Subcutaneous abdominal adipose tissue (tissue), 5 donors: ENCODE data around the gene IL10RB.

Source experiments
- H3K27ac ChIP-seq: one replicate; pipeline ENCODE4 v1.7.0; 2013; ENCODE audit warnings: low read depth, mild to moderate bottlenecking, inconsistent platforms, low read length, moderate library complexity
- H3K27me3 ChIP-seq, 5 donors: one replicate each; pipeline ENCODE4 v1.7.0; 2013; ENCODE audit warnings: low read length in 5 of 5, inconsistent platforms in 1 of 5; ENCODE audit not compliant: control insufficient read depth in 5 of 5, insufficient read depth in 4 of 5
- H3K36me3 ChIP-seq, 5 donors: one replicate each; pipeline ENCODE4 v1.7.0; 2013; ENCODE audit warnings: low read length in 5 of 5; ENCODE audit not compliant: control insufficient read depth in 5 of 5, insufficient read depth in 5 of 5
- H3K4me1 ChIP-seq, 5 donors: one replicate each; pipeline ENCODE4 v1.7.0; 2013; ENCODE audit warnings: low read length in 5 of 5, mild to moderate bottlenecking in 3 of 5, moderate library complexity in 1 of 5; ENCODE audit not compliant: control insufficient read depth in 5 of 5, insufficient read depth in 5 of 5
- H3K4me3 ChIP-seq, 5 donors: one replicate each; pipeline ENCODE4 v1.7.0; 2013; ENCODE audit warnings: low read length in 5 of 5, low read depth in 1 of 5
- H3K9ac ChIP-seq, 5 donors: one replicate each; pipeline ENCODE4 v1.7.0; 2013; ENCODE audit warnings: low read length in 5 of 5, mild to moderate bottlenecking in 4 of 5, moderate library complexity in 3 of 5
- H3K9me3 ChIP-seq, 5 donors: one replicate each; pipeline ENCODE4 v1.7.0; 2013; ENCODE audit warnings: low read length in 5 of 5; ENCODE audit not compliant: control insufficient read depth in 5 of 5
- donor health status: healthy.
- donor health status: healthy.
- donor health status: healthy.
- donor health status: healthy.
- donor health status: healthy.

The IL10RB gene

DNA sequence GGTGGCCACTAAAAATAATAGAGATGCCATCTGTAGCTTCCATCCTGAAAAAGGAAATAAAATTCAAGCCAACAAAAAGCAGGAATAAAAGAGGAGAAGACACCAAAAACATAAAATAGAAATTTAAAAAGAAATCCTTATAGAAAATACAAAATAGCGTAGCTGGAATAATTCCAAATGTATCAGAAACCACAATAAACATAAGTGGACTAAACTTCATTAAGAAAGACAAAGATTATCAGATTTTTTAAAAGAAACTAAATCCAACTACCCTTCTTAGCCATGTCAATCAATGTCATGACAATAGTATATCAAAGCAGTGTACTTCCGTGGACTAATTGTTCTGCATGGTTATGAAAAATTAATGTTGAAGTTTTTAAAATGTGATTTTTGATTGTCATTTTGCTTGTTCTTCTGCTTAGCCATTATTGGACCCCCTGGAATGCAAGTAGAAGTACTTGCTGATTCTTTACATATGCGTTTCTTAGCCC lies 13.2 kb downstream of the IL10RB start:
- H3K9me3 ChIP-seq = peaks cover 0 to 13% (median 3%) of the 10 kb centered on the region in 5 donors
- H3K27ac ChIP-seq = no peak overlapping the region
- H3K9ac ChIP-seq = no peak overlapping the region
- no peak overlapping the region for H3K4me3 ChIP-seq
- H3K4me1 ChIP-seq = no peaks in the 10 kb centered on the region
- H3K36me3 ChIP-seq = peaks cover 21 to 65% (median 47%) of the 10 kb centered on the region in 5 donors
- H3K27me3 ChIP-seq = no peaks in the 10 kb centered on the region

DNA sequence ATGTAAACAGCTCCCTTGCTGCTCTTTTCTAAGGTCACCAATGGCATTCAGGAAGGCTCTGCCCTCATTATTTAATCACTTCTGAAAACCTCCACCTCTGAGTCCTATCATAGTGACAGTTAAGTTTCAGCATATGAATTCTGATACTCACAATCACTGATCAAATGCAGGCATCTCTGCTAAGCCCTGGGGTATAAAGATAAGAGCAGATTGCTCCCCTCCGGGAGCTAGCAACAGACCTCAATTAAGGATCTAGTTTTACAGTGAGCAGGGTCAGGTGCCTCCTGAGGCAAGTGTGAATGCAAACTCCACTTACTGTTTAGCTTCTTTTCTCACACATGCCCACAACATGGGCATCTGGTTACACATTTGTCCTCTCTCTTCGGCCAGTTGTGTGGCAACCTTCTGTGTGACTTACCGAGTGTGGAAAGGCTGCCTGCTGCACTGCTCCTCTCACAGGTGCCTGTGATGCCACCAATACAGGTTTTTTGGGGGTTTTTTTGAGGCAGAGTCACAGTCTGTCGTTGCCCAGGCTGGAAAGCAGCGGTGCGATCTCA lies 15.0 kb downstream of the IL10RB start:
- Histone ChIP-seq H3K36me3 (peaks cover 21 to 72% (median 51%) of the 10 kb centered on the region in 5 donors), H3K27ac (no peak overlapping the region), H3K4me3 (no peak overlapping the region), H3K9me3 (peaks cover 0 to 13% (median 3%) of the 10 kb centered on the region in 5 donors), H3K27me3 (no peaks in the 10 kb centered on the region), H3K4me1 (peaks cover 0 to 6% (median 2%) of the 10 kb centered on the region in 5 donors), H3K9ac (no peak overlapping the region)

GRCh38 chr21:33283203-33283602 lies 17.0 kb downstream of the IL10RB start:
- no peak overlapping the region for H3K27ac ChIP-seq
- H3K9me3 ChIP-seq = peaks cover 0 to 13% (median 3%) of the 10 kb centered on the region in 5 donors
- H3K4me3 ChIP-seq = no peak overlapping the region
- peaks cover 2 to 26% (median 17%) of the 10 kb centered on the region in 5 donors for H3K4me1 ChIP-seq
- peaks cover 21 to 71% (median 55%) of the 10 kb centered on the region in 5 donors for H3K36me3 ChIP-seq
- no peak overlapping the region for H3K9ac ChIP-seq
- H3K27me3 ChIP-seq = no peaks in the 10 kb centered on the region

DNA sequence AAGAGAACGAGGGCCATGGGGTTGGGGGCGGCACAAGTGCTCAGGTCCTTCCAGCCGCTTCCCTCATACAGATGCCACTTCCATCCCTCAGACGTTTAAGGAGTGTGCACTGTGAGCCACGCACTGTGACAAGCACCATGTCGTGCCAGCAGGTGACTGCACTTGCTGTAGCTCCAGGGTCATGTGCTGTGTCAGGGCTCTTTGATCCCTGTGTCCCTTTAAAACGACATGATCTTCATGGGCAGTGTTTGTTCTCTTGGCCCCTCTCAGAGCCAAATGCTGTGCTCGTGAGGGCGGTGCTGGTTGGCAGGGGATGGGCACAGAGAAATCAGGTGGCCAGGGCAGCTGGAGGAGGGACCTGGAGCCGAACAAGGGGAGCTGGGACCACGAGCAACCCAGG lies 19.9 kb downstream of the IL10RB start:
- H3K4me1 ChIP-seq = peaks cover 5 to 39% (median 27%) of the 10 kb centered on the region in 5 donors
- peak overlapping the region; percentile 79 for H3K27ac ChIP-seq
- H3K4me3 ChIP-seq = no peak overlapping the region
- H3K9me3 ChIP-seq = no peaks in the 10 kb centered on the region
- H3K27me3 ChIP-seq = no peaks in the 10 kb centered on the region
- H3K9ac ChIP-seq = no peak overlapping the region
- H3K36me3 ChIP-seq = peaks cover 9 to 72% (median 54%) of the 10 kb centered on the region in 5 donors

GRCh38 chr21:33286600-33287456 lies 20.7 kb downstream of the IL10RB start:
- H3K4me3 ChIP-seq = peak overlapping the region in 2 of 5 donors; percentile 7 to 22
- no peaks in the 10 kb centered on the region for H3K27me3 ChIP-seq
- peak overlapping the region in 4 of 5 donors; percentile 22 to 63 (median 38) for H3K9ac ChIP-seq
- H3K36me3 ChIP-seq = peaks cover 6 to 69% (median 55%) of the 10 kb centered on the region in 5 donors
- peaks cover 5 to 39% (median 27%) of the 10 kb centered on the region in 5 donors for H3K4me1 ChIP-seq
- H3K9me3 ChIP-seq = no peaks in the 10 kb centered on the region
- peak overlapping the region; percentile 79 for H3K27ac ChIP-seq

DNA sequence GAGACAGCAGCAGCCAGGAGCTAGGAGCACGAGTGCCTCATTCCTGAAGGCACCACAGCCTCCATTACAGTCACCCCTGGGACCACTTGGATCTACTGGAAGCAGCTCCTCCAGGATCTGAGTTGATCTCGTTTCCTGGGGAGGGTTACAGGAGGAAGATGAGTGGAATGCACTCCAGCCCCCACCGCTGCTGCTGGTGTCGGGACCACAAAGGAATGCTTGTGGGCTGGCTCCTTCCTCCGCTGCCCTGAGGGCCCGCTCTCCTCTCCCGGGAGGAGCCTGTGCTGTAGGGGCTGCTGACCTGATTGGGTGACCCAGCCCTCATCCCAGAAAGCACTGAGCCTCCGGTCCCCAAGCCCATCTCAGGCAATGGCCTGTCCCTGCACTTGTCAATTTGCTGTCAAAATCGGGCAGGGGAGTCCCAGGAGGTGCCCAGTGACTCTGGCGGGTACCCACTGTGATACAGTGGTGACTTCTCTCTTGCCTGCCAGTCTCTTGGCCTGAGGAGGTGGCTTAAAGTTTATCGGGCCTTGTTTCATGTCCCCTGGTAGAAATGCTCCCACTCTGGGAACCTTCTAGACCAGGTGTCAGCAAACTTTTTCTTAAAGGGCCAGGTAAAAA lies 23.1 kb downstream of the IL10RB start:
- peaks cover 4 to 69% (median 57%) of the 10 kb centered on the region in 5 donors for H3K36me3 ChIP-seq
- no peaks in the 10 kb centered on the region for H3K27me3 ChIP-seq
- peaks cover 5 to 39% (median 27%) of the 10 kb centered on the region in 5 donors for H3K4me1 ChIP-seq
- H3K9ac ChIP-seq = no peak overlapping the region
- H3K27ac ChIP-seq = no peak overlapping the region
- no peak overlapping the region for H3K4me3 ChIP-seq
- H3K9me3 ChIP-seq = no peaks in the 10 kb centered on the region

DNA sequence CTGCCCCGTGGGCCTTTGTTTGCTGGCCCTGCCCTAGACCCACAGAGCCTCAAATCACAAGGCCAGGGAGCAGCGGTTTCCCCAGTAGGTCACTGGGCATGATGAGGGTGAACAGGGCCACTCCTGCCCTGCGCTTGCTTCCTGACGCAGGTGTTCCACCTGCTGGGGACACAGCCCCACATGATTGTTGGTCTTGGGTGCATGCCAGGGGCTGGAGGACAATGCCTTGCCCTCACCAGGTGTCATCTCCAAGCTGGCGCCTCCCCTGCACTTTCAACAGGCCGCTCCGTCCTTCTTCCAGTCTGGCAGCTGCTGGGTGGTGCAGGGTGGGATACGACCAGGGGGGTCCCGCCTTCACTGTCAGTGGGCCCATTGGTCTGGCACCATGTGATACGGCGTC lies 24.3 kb downstream of the IL10RB start:
- Histone ChIP-seq H3K36me3 (peaks cover 0 to 65% (median 54%) of the 10 kb centered on the region in 5 donors), H3K9me3 (no peaks in the 10 kb centered on the region), H3K4me1 (peaks cover 5 to 39% (median 27%) of the 10 kb centered on the region in 5 donors), H3K27me3 (no peaks in the 10 kb centered on the region), H3K27ac (no peak overlapping the region), H3K4me3 (no peak overlapping the region), H3K9ac (no peak overlapping the region)

DNA sequence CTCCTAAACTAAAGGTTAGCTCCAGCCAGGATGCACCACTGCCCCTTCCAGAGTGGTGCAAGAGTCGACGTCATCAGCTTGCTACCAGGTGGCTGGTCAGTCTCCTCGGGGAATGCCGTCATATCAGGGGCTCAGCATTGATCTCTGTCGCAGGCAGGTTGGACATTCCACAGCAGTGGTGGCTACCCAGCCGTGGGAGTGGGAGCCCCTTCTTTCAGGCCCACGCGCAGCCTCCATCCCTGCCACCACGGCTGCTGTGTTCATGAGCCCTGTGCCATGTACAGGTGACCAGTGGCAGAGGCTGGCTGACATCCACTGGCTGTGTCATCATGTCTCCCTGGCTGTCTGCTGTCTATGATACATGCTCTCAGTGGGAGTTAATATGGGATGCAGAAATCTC lies 25.5 kb downstream of the IL10RB start:
- H3K4me3 ChIP-seq = no peak overlapping the region
- H3K27me3 ChIP-seq = no peaks in the 10 kb centered on the region
- H3K9ac ChIP-seq = no peak overlapping the region
- no peak overlapping the region for H3K27ac ChIP-seq
- H3K9me3 ChIP-seq = no peaks in the 10 kb centered on the region
- peaks cover 5 to 28% (median 19%) of the 10 kb centered on the region in 5 donors for H3K4me1 ChIP-seq
- H3K36me3 ChIP-seq = peaks cover 0 to 65% (median 57%) of the 10 kb centered on the region in 5 donors

GRCh38 chr21:33292724-33293123 lies 26.6 kb downstream of the IL10RB start:
- H3K27ac ChIP-seq = no peak overlapping the region
- H3K27me3 ChIP-seq = no peaks in the 10 kb centered on the region
- H3K9me3 ChIP-seq = no peaks in the 10 kb centered on the region
- H3K9ac ChIP-seq = no peak overlapping the region
- H3K4me3 ChIP-seq = no peak overlapping the region
- H3K4me1 ChIP-seq = peaks cover 0 to 18% (median 10%) of the 10 kb centered on the region in 5 donors
- peaks cover 5 to 71% (median 62%) of the 10 kb centered on the region in 5 donors for H3K36me3 ChIP-seq
